Right lung (tissue), 5 donors: ENCODE data around the gene CCL27. TPM values are rescaled to one million over a fixed set of nuclear protein-coding genes. Genes with fewer than 3 reads are reported as not detected.
"Not testable (repeated sequence)": the region's sequence is repeated elsewhere in the genome, so short reads cannot be mapped to it uniquely, and the experiment has no call there.

ENCODE experiments used
- DNase-seq, 2 donors: peaks; one replicate each; pipeline ENCODE4 v3.0.0-alpha.2; 2013
- polyA plus RNA-seq, 5 donors: library from polyadenylated mRNA; unstranded; fragments of 120-200 nt; gene quantifications; one replicate each; pipeline versions ENCODE4 v1.2.1 to v1.2.3, GENCODE V29; 2013; ENCODE audit warnings: inconsistent platforms in 1 of 5, low replicate concordance in 1 of 5; ENCODE audit not compliant: insufficient read length in 5 of 5, insufficient read depth in 1 of 5

CCL27 gene
- polyA plus RNA-seq, 5 donors: 0.57 to 1.1 (median 0.87) TPM; not detected in 1

GRCh38 chr9:34651876-34652601 is 10.4 kb downstream of the CCL27 start, which contains the start of gene IL11RA:
IL11RA (plus strand) TSS chr9:34652185; CDS start chr9:34655218, 3,033 bp downstream.
- DNase-seq: peak; percentile 83 to 85

GRCh38 chr9:34651321-34651720 is 11.1 kb downstream of the CCL27 start:
- DNase-seq: no peak

GRCh38 chr9:34650816-34651215 is 11.6 kb downstream of the CCL27 start:
- no peak for DNase-seq

- no peak for DNase-seq
Measured at GRCh38 chr9:34648673-34649072, 13.8 kb downstream of the CCL27 start.

GRCh38 chr9:34647651-34648050 is 14.8 kb downstream of the CCL27 start:
- DNase-seq: no peak

GRCh38 chr9:34647084-34647403 is 15.4 kb downstream of the CCL27 start:
- DNase-seq: no peak

- DNase-seq: peak; percentile 87
Measured at GRCh38 chr9:34646211-34647083, 16.0 kb downstream of the CCL27 start, which contains the start of gene GALT. GALT (plus strand) TSS chr9:34646675; CDS start chr9:34646705, 30 bp downstream.

- DNase-seq: no peak
Measured at GRCh38 chr9:34644766-34645314, 17.6 kb downstream of the CCL27 start.

GRCh38 chr9:34642679-34643078 is 19.8 kb downstream of the CCL27 start:
- no peak for DNase-seq

GRCh38 chr9:34639322-34639721 is 23.1 kb downstream of the CCL27 start:
- DNase-seq: not testable (repeated sequence)

- no peak for DNase-seq
Measured at GRCh38 chr9:34638138-34638445, 24.4 kb downstream of the CCL27 start.

GRCh38 chr9:34637356-34638137 is 24.9 kb downstream of the CCL27 start, which contains the start of gene SIGMAR1:
SIGMAR1 (minus strand) TSS chr9:34637787; CDS start chr9:34637697, 90 bp downstream.
- DNase-seq: peak; percentile 93 to 94

- no peak for DNase-seq
Measured at GRCh38 chr9:34636791-34637355, 25.6 kb downstream of the CCL27 start.

GRCh38 chr9:34635556-34635955 is 26.9 kb downstream of the CCL27 start:
- no peak for DNase-seq

GRCh38 chr9:34634551-34635248 is 27.8 kb downstream of the CCL27 start:
- no peak for DNase-seq

GRCh38 chr9:34633851-34634550 is 28.5 kb downstream of the CCL27 start:
- peak in 1 of 2 donors; percentile 40 for DNase-seq

- DNase-seq: no peak
Measured at GRCh38 chr9:34633166-34633565, 29.3 kb downstream of the CCL27 start.

GRCh38 chr9:34630402-34631154 is 31.9 kb downstream of the CCL27 start:
- no peak for DNase-seq

- no peak for DNase-seq
Measured at GRCh38 chr9:34629491-34629808, 33.0 kb downstream of the CCL27 start.
